Body of pancreas (tissue), 4 donors: Measurements from ENCODE around the gene CD4.

ENCODE experiments used
- POLR2A ChIP-seq, 3 donors: fragments of 450-650 bp; IDR thresholded peaks; one replicate each; pipeline ENCODE4 v1.6.1; 2016; ENCODE audit warnings: antibody characterized with exemption in 3 of 3, mild to moderate bottlenecking in 2 of 3
- TF ChIP-seq, protein P1 (sequence below), 7 experiments: fragments of 450-650 bp in 4 of 7; fragments of 200-600 bp in 3 of 7; sonication (generic) in 3 of 7; IDR thresholded peaks; one replicate each; pipeline ENCODE4 v1.5.1; 2016 to 2019; ENCODE audit warnings: antibody characterized with exemption in 7 of 7

DNA sequence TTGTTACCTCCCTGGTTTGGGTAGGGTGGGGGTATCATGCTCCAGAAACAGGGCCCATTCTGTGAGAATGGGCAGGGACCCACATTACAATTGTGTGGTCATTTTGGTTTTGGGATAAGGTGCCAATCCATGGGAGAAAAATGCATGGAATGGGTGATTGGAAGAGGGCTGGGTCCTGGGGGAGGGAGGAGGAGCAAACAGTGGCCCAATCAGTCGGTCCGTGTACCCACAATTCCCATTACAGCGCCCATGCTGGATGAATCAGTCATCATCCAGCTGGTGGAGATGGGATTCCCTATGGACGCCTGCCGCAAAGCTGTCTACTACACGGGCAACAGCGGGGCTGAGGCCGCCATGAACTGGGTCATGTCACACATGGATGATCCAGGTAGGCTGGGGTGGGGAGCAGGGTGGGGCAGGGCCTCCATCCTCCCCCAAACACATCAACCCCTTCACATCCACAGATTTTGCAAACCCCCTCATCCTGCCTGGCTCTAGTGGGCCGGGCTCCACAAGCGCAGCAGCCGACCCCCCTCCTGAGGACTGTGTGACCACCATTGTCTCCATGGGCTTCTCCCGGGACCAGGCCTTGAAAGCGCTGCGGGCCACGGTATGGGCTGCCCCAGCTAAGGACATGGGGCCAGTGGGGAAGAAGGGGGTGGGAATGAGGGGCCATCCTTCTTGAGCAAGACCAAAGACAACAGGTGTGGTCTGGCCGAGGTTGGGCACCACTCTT is 74.4 kb downstream of the CD4 start:
- no peak for TF ChIP-seq POLR2A (IDR thresholded peaks at IDR 0.05)
- TF ChIP-seq, protein P1, sequence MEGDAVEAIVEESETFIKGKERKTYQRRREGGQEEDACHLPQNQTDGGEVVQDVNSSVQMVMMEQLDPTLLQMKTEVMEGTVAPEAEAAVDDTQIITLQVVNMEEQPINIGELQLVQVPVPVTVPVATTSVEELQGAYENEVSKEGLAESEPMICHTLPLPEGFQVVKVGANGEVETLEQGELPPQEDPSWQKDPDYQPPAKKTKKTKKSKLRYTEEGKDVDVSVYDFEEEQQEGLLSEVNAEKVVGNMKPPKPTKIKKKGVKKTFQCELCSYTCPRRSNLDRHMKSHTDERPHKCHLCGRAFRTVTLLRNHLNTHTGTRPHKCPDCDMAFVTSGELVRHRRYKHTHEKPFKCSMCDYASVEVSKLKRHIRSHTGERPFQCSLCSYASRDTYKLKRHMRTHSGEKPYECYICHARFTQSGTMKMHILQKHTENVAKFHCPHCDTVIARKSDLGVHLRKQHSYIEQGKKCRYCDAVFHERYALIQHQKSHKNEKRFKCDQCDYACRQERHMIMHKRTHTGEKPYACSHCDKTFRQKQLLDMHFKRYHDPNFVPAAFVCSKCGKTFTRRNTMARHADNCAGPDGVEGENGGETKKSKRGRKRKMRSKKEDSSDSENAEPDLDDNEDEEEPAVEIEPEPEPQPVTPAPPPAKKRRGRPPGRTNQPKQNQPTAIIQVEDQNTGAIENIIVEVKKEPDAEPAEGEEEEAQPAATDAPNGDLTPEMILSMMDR (IDR thresholded peaks at IDR 0.05): no peak
